ENCODE results near the gene RNU4-1.

Gene RNU4-1

GRCh38 chr12:120287491-120287890, 5.5 kb downstream of the RNU4-1 start:
- no peak for DNase-seq

GRCh38 chr12:120286768-120287490, 6.1 kb downstream of the RNU4-1 start:
- no peak for DNase-seq

GRCh38 chr12:120284381-120284780, 8.7 kb downstream of the RNU4-1 start:
- no peak for DNase-seq

GRCh38 chr12:120283318-120283717, 9.7 kb downstream of the RNU4-1 start:
- no peak for DNase-seq

GRCh38 chr12:120278137-120279069, 14.6 kb downstream of the RNU4-1 start:
- no peak for DNase-seq

- no peak for DNase-seq
Observed at GRCh38 chr12:120276734-120277133, 16.3 kb downstream of the RNU4-1 start.

GRCh38 chr12:120267736-120268135, 25.3 kb downstream of the RNU4-1 start:
- no peak for DNase-seq

GRCh38 chr12:120266180-120266870, 26.7 kb downstream of the RNU4-1 start:
- no peak for DNase-seq

GRCh38 chr12:120265473-120266179, 27.4 kb downstream of the RNU4-1 start, which contains the start of gene PXN:
Gene PXN (minus strand): TSS chr12:120265730. CDS start chr12:120265629, 101 bp downstream.
- peak; percentile 89 for DNase-seq

- DNase-seq, result no peak
Observed at GRCh38 chr12:120264904-120265472, 28.0 kb downstream of the RNU4-1 start.

- DNase-seq, result no peak
Observed at GRCh38 chr12:120264086-120264903, 28.7 kb downstream of the RNU4-1 start.

GRCh38 chr12:120263748-120264085, 29.3 kb downstream of the RNU4-1 start:
- DNase-seq, result no peak

- no peak for DNase-seq
Observed at GRCh38 chr12:120262852-120263747, 29.9 kb downstream of the RNU4-1 start.

- no peak for DNase-seq
Observed at GRCh38 chr12:120261951-120262851, 30.8 kb downstream of the RNU4-1 start.

- DNase-seq, result no peak
Observed at GRCh38 chr12:120260607-120261006, 32.4 kb downstream of the RNU4-1 start.

GRCh38 chr12:120259418-120260202, 33.4 kb downstream of the RNU4-1 start:
- DNase-seq, result no peak

- DNase-seq, result no peak
Observed at GRCh38 chr12:120258323-120258896, 34.6 kb downstream of the RNU4-1 start.

Data from activated T-cell treated with anti-CD3 and anti-CD28 coated beads for 4 hours (primary cell).